ENCODE data around the gene MED13L.

The MED13L gene

DNA sequence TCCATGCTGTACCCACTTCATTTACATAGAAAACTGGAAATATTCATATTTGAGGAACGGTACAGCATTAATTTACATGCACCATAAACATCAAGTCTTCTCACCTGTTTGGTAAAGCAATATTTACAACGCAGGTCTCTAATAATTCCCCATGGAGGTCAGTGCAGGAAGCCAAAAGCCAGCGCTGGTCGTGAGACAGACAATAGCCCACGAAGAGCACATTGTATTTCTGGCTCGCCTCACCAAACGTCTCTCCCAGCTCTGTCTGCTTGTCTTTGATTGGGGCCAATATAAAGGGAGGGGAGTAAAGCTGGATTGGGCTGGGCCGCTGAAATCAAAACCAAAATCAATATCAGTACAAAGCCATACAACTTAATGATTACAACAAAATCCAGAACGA is 302.1 kb downstream of the MED13L start:
- no peak for TF ChIP-seq CTCF (IDR thresholded peaks at IDR 0.05)

- no peak for TF ChIP-seq CTCF (IDR thresholded peaks at IDR 0.05)
Measured at GRCh38 chr12:115973968-115974724, 303.3 kb downstream of the MED13L start.

DNA sequence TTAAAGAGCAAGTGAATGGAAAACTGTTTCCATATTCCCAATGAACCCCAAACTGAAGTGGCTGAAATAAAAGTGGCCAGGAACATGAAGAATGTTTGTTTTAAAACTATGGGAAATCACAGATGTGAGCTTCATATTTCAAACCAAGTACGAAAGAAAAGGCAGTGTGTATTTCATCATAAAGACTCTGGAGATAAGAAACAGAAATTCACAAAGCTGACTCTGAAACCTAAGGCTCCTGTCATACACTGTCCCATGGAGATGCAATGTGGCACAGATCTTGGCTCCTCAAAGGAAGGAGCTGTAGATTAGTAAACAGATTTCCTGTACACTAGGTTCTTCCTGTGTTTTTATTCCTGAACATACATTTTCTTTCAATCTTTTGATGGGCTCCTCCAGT is 304.4 kb downstream of the MED13L start:
- no peak for TF ChIP-seq CTCF (IDR thresholded peaks at IDR 0.05)

DNA sequence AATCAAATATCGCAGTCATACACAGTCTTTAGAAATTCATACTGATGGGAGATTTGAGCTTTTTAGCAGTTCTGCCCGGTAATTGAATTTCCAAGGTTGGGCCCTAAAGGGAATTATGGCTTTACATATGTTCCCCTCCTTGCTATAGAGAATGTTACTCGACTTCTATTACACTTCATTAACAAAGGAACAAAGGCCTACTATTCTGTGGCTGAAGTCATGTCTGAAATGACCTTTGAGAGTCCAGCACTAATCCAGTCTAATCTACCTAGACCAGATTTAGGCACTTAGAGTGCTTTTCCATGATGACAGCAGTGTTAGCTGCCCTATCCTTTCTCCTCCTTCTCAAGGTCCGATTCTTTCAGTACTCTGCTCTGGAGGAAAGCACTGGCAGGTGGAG is 305.3 kb downstream of the MED13L start:
- TF ChIP-seq CTCF (IDR thresholded peaks at IDR 0.05): no peak

DNA sequence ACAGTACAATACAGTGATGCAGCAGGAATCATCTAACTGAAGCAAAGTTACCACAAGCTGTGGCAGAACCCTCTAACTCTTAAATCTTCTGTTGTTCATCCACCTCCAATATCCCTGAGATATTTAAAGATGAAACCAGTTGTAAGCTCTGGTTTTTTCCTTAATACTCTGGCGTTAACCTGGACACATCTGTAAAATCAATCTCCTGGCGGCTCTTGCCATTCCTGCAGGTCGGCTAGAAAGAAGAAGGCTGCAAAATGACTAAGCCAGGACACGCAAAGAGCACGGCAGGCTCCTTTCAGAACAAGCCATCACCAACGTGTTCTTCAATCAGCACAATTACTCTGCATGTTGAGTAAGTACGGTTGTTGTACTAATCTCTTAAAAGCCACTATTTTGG is 309.3 kb downstream of the MED13L start:
- TF ChIP-seq CTCF (IDR thresholded peaks at IDR 0.05): no peak

GRCh38 chr12:115966376-115966775 is 311.1 kb downstream of the MED13L start:
- no peak for TF ChIP-seq CTCF (IDR thresholded peaks at IDR 0.05)

- TF ChIP-seq CTCF (IDR thresholded peaks at IDR 0.05): no peak
Measured at GRCh38 chr12:115964626-115965025, 312.9 kb downstream of the MED13L start.

GRCh38 chr12:115964214-115964613 is 313.3 kb downstream of the MED13L start:
- TF ChIP-seq CTCF (IDR thresholded peaks at IDR 0.05): no peak
